HuH-7 (cell line): Measurements from ENCODE around the gene NUS1.
"Not testable (repeated sequence)": the region's sequence is repeated elsewhere in the genome, so short reads cannot be mapped to it uniquely, and the experiment has no call there.

Source experiments
- DNase-seq: peaks from one replicate; pipeline ENCODE4 v3.0.0; 2011; ENCODE audit warnings: low spot score

Gene NUS1

DNA sequence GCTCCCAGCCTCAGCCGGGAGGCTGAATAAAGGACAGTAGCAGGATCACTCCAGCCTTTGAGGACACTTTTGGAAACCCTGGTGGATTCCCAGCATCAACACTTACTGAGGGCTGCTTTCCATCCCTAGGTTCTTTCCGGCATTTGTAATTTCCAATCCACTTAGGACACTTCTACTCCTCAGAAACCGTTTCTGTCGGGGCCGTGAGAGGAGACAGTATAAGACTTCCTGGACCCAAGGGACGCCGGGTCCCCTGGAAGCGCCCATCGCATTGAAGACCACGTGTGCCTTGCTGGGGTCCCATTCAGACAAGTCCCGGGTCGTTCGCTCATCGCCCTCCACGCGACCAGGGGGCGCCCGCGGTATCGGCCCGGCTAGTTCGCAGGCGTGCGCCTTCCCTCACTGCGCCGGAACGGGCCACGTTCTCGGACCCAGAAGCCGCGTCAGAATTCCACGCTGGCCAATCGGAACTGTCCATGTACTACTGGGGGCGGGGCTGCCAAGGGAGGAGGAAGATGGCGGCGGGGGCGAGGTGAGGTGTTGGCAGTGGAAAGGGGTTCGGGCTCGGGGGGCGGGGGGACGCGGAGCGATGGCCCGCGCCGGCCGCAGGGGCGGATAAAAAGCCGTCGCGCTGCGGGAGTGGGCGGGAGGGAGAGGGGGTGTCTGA lies at the start of gene NUS1:
TSS of gene NUS1 (plus strand) at position 479 of the 667 bp plus-strand sequence. CDS start 202 bp downstream, outside the sequence.
- peak; percentile 95 for DNase-seq

DNA sequence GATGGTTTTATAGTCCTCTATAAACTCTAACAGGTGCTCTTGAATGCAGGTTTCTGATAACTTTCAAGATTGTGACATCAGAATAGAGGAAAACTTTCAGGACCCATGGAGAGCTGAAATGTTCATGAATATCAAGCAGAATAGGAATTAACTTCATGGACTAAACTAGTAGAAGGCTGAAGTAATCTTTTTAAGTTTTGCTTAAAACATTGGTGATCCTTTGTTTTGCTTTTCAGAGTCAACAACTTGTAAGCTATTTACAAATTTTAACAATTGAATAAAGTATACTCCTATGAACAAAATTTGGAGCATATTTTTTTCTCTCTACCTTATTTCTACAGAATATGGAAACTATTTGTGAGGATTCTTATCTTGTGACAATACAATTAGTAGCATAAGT lies 47.7 kb upstream of the NUS1 start:
- no peak for DNase-seq

DNA sequence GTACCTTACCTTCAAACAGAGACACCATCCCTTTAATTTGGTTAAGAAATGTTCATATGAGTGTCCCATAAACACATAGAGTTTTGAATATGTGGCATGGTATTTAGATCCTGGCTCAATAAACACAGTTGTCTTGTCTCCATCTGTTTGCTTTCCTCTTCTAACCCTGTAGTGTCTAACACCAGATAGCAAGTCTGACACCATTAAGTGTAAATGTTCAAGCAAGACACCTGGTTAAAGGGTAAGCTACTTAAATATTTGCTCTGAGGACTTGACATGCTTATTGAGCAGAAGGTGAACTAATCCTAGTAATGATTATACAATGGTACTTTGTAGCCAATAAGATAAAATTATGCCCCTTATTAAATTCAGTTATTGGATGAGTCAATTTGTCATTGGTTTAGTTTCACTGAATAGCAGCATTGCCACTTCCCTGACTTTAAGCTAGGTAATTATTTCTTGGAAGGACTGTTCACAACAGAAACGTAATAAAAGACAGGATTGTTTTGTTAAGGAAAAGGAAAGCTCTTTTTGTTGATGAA lies 46.1 kb upstream of the NUS1 start:
- no peak for DNase-seq

DNA sequence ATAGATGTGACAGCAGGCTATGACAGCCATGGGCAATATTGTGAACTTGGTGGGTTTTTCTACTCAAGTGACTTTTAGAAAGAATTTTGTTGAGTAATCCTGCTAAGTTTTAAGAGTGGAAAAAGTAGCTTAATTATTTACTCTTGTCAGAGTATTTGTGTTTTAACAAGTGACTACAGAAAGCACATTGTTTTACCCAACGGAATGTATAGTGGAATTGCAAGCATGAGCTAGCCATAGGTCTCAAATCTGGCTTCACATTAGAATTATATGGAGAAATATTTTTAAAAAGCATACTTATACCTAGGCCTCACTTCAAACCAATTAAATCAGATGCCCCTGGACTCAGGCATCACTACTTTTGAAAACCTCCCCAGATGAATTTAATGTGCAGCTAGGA lies 37.5 kb upstream of the NUS1 start:
- no peak for DNase-seq

DNA sequence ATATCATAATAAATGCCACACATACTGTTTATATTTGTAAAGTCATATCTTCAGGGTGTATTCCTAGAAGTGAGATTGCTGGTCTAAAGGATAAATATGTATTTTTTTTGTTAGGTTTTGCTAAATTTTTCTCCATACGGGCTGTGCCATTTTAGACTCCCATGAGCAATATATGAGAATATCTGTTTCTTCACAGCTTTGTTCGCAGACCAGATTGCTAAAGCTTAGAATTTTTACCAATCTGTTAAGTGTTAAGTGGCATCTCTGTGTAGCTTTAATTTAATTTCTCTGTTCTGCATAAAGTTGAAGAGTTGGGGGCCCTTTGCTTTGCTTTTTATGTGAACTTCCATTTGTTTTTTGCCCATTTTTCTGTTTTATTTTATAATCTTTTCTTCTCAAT lies 32.3 kb upstream of the NUS1 start:
- no peak for DNase-seq

DNA sequence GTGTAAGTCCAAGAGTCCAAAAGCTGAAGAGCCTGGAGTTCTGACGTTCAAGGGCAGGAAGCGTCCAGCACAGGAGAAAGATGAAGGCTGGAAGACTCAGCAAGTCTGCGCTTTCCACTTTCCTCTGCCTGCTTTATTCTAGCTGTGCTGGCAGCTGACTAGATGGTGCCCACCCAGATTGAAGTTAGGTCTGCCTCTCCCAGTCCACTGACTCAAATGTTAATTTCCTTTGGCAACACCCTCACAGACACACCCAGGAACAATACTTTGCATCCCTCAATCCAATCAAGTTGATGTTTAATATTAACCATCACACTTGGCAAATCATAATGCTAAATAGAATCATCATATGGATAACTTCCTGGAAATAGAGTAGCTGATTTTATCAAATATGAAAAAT lies 23.3 kb upstream of the NUS1 start:
- DNase-seq: not testable (repeated sequence)

DNA sequence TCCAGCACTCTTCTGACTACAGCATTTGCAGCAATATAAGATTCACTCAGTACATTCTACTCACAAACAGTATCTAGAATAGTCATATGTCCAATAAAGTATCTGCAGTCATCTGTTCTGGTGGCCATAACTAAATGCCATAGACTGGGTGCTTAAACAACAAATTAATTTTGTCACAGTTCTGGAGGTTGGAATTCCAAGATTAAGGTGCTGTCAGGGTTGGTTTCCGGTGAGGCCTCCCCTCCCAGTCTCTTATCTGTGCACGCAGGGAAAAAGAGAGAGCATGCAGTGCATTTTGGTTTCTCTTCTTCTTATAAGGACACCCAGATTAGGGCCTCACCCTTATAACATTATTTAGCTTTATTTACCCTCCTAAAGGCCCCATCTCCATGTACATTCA lies 21.3 kb upstream of the NUS1 start:
- DNase-seq: no peak

DNA sequence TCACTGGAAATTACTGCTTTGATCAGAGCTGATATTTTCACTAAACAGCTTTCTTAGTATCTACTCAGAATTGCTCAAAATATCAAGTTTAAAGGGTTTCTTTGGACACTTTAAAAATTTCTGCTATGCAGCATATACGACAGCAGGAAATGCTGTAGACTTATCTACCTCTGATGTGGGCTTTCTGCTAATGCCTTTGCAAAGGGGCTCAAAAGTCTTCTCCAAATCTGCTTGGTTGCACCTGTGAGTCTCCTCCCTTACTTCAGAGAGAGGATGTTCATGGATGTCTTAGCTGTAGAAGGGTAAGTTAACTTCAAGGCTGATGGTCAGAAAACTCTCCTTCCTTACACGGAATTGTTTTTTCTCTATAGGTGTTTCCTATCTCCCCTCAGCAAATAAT lies 19.9 kb upstream of the NUS1 start:
- DNase-seq: no peak

DNA sequence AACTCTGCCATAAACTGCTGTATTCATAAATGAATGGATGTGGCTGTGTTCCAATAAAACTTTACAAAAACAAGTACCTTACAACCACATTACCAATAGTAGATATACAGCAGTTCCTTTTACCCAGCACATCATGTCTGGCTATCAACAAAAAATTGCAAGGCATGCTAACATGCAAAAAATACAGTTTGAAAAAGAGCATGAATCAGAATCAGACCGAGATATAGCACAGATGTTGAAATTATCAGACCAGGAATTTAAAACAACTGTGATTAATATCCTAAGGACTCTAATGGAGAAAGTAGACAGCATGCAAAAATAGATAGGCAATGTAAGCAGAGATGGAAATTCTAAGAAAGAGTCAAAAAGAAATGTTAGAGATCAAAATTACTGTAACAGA lies 8.4 kb upstream of the NUS1 start:
- no peak for DNase-seq

DNA sequence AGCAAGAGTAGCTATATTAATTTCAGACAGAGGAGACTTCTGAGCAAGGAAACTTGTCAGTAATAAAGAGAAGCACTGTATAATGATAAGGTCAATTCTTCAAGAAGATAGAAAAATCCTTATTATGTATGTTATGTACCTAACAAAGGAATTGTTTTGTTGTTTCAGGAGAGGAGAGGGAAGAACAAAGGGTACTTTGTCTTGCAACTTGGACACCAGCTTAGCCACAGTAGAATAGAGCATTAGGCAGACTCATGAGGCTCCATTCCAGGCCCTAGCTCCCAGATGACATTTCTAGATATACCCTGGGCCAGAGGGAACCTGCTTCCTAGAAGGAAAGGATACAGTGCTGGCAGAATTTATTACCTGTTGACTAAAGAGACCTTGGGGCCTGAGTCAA lies 6.5 kb upstream of the NUS1 start:
- DNase-seq: no peak

DNA sequence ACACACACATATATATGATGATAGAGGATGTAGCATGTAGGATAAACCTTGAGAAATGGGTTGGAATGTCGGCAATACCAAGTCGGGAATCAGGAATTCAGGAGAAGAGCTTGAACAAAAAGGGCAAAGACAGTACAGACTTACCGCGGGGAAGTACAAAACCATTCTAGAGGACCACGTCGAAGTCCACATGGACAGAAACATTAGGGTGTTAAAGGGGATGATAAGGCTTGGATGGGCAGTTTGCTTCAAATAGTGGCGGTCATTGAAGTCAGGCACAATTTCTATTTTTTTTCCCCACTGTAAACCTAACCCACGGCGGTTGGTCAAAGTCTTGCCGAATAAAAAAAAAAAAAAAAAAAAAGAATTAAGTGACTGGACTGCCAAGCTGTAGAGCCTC lies 766 bp upstream of the NUS1 start:
- DNase-seq: no peak

DNA sequence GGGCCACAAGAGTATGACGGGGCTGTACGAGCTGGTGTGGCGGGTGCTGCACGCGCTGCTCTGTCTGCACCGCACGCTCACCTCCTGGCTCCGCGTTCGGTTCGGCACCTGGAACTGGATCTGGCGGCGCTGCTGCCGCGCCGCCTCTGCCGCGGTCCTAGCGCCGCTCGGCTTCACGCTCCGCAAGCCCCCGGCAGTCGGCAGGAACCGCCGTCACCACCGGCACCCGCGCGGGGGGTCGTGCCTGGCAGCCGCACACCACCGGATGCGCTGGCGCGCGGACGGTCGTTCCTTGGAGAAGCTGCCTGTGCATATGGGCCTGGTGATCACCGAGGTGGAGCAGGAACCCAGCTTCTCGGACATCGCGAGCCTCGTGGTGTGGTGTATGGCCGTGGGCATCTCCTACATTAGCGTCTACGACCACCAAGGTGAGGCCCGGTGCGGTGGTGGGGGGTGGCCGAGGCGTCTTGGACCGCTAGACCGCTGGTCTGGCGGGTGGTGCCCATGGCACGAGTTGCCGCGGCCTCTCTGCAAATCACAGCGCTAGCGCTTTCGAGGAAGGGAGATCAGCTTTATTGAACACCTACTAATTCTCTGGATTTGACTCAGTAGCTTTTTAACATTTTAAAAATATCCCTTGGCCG lies 511 bp downstream of the NUS1 start:
- DNase-seq: not testable (repeated sequence)

DNA sequence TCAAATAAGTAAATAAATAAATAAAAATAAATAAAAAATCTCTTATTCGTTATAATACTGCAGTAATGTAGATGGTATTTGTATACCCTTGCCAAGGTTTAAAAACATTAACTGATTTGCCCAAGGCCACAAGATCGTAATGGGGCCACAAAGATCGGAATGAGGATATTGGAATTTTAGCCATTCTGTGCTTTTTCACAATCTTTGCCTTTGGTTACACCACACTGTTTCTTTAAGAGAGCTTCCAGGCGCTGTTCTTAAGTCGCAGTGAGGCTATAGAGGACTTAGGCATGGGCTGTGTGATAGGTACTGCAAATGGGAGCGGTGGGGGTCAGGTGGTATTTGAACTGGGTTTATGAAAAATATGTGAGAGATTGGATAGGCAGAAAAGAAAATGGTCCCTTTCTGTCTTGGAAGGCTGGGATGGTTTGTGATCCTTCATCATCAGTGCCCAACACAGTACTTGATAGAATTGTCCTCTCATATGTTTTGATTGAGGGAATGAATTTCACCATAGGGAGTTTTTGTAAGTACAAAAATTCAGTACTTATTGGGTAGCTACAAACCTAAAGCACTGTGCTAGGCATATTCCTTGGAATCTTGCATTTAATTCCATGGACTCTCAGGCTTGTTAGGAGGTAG lies 1.4 kb downstream of the NUS1 start:
- no peak for DNase-seq

DNA sequence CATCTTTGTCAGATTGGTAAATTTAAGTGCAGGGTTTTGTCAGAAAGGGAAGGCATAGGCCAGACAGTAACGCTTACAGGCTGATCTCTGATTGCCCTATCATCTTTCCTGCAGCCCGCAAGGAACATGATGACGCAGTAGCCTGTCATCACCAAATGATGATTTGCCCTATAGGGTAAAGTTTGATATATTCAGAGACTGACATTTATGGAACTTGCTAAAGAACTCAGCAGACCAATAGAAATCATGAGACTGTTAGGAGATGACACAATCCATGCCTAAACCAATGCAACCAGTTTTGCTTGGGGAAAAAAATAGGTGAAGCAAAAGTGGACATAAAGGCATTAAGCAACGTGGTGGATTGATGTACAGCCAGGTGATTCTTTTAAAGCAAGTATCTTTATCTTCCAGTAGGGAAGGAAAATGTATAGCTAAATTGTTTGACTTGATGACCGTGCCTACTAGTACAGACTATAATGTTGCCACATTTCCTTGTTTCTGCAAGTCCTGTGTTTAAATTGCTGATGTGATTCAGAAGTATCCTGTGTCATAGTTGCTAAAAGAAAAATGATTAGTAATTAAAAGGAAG lies 2.4 kb downstream of the NUS1 start:
- no peak for DNase-seq

DNA sequence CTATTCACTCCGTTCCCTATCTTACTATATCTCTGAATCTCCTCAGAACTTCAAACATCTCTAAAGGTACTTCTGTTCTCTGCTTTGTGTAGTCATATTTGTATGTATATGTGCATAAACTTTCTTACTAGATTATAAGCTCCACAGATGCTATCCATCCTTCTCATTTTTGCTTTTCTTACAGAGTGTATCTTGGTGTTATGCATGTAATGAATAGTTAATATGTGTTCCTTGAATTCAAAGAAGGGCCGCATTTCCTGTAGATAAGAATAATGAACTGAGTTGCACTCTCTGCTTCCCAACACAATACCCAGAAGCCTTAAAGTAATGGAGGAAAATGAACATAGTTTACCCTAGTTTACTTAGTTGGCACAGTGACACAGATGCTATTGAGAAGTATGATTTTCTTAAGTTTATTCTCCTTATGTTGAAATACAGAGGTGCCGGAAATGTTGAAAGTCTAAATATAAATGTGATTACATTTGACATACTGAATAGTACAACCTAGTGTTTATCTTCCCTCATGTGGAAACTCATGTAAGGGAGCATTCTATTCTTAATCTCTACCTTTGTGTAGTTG lies 6.0 kb downstream of the NUS1 start:
- DNase-seq: no peak

DNA sequence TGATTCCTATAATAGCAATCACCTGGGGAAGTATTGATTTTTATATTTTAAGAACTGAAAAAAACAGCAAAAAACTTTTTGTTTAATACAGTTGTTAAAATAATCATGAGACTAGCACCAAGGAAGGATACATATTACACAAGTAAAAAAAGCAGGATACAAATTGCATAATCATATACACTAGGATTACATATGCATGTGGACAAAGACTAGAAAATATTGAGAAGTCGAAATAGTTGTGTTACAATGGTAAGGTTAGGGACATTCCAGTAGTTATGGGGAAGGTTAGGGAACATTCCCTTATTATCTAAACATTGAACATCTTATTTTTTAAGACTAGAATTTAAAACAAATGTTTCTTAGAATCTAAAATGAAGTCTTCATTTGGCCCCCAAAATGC lies 9.5 kb downstream of the NUS1 start:
- no peak for DNase-seq

DNA sequence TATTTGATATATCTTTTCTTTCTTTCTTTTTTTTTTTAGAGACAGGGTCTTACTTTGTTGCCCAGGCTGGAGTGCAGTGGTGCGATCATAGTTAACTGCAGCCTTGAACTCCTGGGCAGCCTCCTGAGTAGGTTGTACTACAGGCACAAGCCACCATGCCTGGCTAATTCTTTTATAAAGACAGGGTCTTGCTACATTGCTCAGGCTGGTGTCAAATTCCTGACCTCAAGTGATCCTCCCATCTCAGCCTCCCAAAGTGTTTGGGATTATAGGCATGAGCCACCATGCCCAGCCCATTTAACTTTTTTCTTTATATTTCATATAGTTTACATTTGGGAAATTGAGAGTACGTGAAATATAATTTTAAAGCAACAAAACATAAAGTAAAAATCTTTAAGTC lies 10.1 kb downstream of the NUS1 start:
- DNase-seq: no peak

DNA sequence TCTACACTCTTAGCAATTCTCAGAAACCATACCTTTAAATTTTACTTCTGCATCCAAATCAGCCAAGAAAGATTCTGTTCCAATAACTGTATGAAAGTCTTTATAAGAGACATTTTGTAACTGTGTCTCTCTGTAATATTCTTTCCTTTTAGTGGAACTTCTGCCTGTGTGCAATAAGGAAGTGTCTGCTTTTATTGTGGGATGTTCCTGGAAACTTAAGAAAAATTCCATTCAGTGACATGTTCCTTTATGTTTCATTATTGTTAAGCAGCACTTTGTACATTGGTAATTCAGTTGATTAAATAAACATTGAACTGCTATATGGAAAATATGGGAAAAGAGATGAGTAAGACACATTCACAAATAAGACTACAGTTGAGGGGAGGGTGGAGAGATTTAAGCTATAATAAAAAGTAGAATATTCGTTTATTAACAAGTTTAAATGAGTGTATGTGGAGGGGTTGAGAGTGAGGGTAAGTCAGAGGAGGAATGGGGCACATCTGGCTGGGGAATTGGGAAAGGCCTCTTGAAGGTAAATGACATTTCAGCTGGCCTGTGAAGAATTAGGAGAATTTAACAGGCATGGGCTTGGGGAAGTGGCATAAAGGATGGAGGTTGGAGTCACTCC lies 11.9 kb downstream of the NUS1 start:
- DNase-seq: no peak

DNA sequence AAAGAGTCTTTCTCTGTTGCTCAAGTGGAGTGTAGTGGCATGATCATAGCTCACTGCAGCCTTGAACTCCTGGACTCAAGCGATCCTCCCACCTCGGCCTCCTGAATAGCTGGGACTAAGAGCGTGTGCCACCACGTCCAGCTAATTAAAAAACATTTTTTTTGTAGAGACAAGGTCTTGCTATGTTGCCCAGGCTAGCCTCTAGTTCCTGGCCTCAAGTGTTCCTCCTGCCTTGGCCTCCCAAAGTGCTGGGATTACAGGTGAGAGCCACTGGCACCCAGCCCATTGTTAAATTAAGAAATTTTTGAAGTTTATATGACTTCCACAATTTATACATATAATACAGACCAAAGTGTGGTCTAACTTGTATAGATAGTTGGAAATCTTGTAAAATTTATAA lies 14.3 kb downstream of the NUS1 start:
- DNase-seq: not testable (repeated sequence)

DNA sequence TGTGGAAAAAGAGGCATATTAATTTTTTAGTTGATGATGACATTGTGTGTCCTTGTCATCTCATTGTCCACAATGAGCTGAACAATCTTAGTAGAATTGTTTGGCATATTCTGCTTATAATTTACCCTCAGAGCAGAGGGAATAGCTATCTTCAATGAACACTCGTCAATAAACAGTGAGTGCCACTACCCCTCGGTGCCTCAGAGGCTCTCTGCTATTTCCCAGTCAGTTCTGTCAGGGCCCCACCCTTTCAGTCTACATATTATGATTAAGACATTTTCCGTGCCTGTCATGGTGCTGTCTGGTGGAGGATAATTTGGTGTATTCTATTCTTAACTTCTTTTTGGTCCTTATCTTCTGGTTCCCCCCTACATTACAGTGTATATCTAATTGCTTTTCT lies 31.2 kb downstream of the NUS1 start:
- DNase-seq: no peak

DNA sequence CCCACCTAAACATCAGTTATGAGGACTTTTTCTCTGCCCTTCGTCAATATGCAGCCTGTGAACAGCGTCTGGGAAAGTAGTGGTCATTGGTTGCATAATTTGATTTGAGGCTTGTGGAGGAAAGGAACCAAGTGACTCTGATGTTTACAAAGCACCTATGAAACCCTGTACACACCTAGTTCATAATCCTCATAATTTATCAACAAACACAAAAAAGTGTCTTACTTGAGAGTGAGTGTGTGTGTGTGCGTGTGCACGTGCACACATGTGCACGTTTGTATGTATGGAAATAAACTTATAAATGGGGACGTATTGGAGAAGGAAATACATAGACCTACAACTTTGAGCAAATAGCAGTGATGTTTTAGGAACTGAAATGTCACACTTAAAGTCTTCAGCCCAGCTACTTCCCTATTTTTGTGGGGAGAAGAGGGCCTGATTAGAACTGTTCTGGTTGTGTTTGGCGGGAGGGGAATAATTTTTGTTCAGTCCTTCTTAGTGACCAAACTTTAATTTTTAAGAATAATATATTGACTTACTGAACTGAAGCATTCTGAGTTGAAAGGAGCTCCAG lies 31.8 kb downstream of the NUS1 start:
- not testable (repeated sequence) for DNase-seq

DNA sequence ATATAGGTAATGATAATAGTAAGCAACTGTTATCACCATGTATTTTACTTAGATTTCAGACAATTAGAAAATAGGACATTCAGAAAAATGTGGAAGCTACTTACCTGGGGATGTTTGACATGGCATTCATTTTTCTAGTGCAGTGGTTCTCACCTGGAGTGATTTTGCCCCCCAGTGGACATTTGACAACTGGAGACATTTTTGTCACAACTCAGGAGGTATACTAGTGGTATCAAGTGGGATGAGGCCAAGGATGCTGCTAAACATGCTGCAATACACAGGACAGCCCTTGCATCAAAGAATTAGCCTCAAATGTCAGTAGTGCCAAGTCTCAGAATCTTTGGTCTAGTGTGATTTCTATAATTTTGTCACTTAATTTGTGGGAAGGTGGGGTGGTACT lies 36.1 kb downstream of the NUS1 start:
- no peak for DNase-seq
